Right atrium auricular region (tissue), 2 donors: ENCODE results near the gene DYRK1A. TPM values are rescaled to one million over a fixed set of nuclear protein-coding genes. Genes with fewer than 3 reads are reported as not detected.
"Not testable (repeated sequence)": the region's sequence is repeated elsewhere in the genome, so short reads cannot be mapped to it uniquely, and the experiment has no call there.

Experiments
- DNase-seq: peaks from one replicate; pipeline ENCODE4 v3.0.0-alpha.2; 2019; ENCODE audit warnings: low spot score
- H3K27ac ChIP-seq, 2 donors: fragments of 200-600 bp; sonication (generic); 1 replicate in 1 of 2; 2 replicates in 1 of 2; pipeline ENCODE4 v1.5.1; 2016 to 2019
- H3K27me3 ChIP-seq, 2 donors: fragments of 200-600 bp; sonication (generic); one replicate each; pipeline versions ENCODE4 v1.5.1 to v1.6.0; 2017 to 2019
- H3K36me3 ChIP-seq: fragments of 200-600 bp; sonication (generic); one replicate; pipeline ENCODE4 v1.5.1; 2016
- H3K4me1 ChIP-seq, 2 donors: fragments of 200-600 bp; sonication (generic); one replicate each; pipeline versions ENCODE4 v1.5.1 to v1.6.0; 2017 to 2019
- H3K4me3 ChIP-seq, 2 donors: fragments of 200-600 bp; sonication (generic); 1 replicate in 1 of 2; 2 replicates in 1 of 2; pipeline ENCODE4 v1.5.1; 2017 to 2019; ENCODE audit warnings: mild to moderate bottlenecking in 1 of 2, moderate library complexity in 1 of 2
- H3K9me3 ChIP-seq, 2 donors: fragments of 200-600 bp; sonication (generic); one replicate each; pipeline ENCODE4 v1.5.1; 2019
- CTCF ChIP-seq, 2 donors: fragments of 200-600 bp; sonication (generic); IDR thresholded peaks; one replicate each; pipeline ENCODE4 v1.5.1; 2019; ENCODE audit warnings: antibody characterized with exemption in 2 of 2
- total RNA-seq, 2 donors: library from RNA; depleted of rRNA; stranded (reverse); fragments of >200 nt; gene quantifications; one replicate each; pipeline ENCODE4 v1.1.0, GENCODE V29; 2016

Gene DYRK1A
- total RNA-seq, 2 donors from 2014 or later = 69.3 to 94.7 TPM

DNA sequence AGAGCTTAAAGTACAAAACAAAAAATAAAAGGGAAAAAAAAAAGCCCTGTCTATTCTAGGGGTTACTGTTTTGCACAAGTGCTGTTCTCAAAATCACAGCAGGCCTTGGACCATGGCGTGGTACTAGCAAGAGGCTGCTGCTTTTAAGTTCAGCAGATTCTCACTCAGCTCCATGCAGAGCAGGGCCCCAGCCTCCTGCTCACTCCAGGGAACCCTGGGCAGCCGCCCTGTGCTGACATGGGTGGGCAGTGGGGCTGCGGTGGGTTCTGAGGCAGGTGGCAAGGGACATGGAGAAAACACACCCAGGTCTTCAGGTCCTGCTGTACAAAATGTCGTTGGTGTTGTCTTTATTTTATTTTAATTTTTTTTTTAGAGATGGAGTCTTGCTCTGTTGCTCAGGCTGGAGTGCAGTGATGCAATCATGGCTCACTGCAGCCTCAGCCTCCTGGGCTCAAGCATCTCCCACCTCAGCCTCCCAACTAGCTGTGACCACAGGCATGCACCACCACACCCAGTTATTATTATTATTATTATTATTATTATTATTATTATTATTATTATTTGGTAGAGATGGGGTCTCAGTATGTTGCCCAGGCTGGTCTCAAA, 170.9 kb downstream of the DYRK1A start:
- Histone ChIP-seq H3K36me3 (no peaks in the 10 kb centered on the region), H3K4me1 (no peaks in the 10 kb centered on the region), H3K4me3 (no peak overlapping the region), H3K9me3 (peaks cover 0 to 21% of the 10 kb centered on the region in 2 donors), H3K27ac (peak overlapping the region in 1 of 2 donors; percentile 19), H3K27me3 (no peaks in the 10 kb centered on the region)
- DNase-seq = no peak
- TF ChIP-seq CTCF (IDR thresholded peaks at IDR 0.05) = no peak

- no peak overlapping the region for H3K27ac ChIP-seq
- no peaks in the 10 kb centered on the region for H3K36me3 ChIP-seq
- DNase-seq = no peak
- H3K4me1 ChIP-seq = no peaks in the 10 kb centered on the region
- no peak for TF ChIP-seq CTCF (IDR thresholded peaks at IDR 0.05)
- no peaks in the 10 kb centered on the region for H3K27me3 ChIP-seq
- no peak overlapping the region for H3K4me3 ChIP-seq
- H3K9me3 ChIP-seq = peaks cover 0 to 21% of the 10 kb centered on the region in 2 donors
These were observed 172.5 kb downstream of the DYRK1A start for GRCh38 chr21:37538971-37539590.

GRCh38 chr21:37541128-37541527, 174.6 kb downstream of the DYRK1A start:
- DNase-seq = peak; percentile 4
- H3K27ac ChIP-seq, H3K27me3 ChIP-seq, H3K4me3 ChIP-seq, H3K9me3 ChIP-seq, H3K4me1 ChIP-seq, H3K36me3 ChIP-seq: not testable (repeated sequence)

DNA sequence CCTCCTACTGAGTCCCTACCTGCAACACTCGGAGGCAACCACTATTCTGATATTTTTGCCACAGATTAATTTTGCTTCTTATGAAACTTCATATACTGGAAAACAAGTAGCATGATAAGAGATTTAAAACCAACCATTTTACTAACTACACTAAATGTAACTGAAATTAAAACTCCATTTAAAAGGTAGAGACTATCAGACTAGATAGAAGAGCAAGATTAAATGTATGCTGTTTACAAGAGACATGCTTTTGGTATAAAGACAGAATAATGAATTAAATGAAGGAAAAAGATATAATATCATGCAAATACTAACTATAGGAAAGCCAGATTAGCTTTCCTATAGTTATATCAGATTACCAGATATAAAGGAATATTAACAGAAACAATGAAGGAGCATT, 175.9 kb downstream of the DYRK1A start:
- Histone ChIP-seq H3K4me1 (no peaks in the 10 kb centered on the region), H3K36me3 (no peaks in the 10 kb centered on the region), H3K4me3 (no peak overlapping the region), H3K27ac (no peak overlapping the region), H3K9me3 (no peaks in the 10 kb centered on the region), H3K27me3 (no peaks in the 10 kb centered on the region)
- no peak for TF ChIP-seq CTCF (IDR thresholded peaks at IDR 0.05)
- no peak for DNase-seq

DNA sequence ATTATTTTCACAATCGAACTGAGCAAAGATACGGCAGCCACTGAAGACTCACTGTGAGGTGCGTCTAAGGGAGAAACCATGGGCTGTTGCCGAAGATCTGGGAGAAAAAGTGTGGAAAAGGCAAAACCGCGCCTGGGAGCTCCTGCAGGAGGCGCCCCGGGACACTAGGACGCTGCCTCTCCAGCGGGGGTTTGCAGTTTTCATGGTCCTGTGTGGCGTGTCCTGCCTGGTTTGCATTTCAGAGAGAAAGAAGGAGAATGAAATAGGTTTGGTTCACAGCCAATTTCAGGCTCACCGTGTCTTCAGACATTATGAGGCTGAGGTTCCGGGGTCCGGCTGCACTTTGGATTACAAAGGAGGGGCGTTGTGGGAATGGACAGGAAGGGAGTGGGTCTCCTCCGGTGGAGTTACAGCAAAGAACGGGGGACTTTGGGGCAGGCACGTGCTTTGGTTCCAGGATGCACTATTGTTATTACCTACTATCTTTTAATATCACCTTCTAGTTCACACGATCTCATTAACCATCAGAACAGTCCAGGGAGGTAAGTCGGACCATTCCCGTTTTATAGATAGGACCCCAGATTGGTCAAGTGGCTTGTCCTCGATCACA, 179.8 kb downstream of the DYRK1A start:
- no peak for TF ChIP-seq CTCF (IDR thresholded peaks at IDR 0.05)
- Histone ChIP-seq H3K4me3 (no peak overlapping the region), H3K27ac (no peak overlapping the region), H3K36me3 (no peaks in the 10 kb centered on the region), H3K4me1 (peaks cover 0 to 9% of the 10 kb centered on the region in 2 donors), H3K9me3 (no peaks in the 10 kb centered on the region), H3K27me3 (no peaks in the 10 kb centered on the region)
- peak; percentile 26 for DNase-seq

DNA sequence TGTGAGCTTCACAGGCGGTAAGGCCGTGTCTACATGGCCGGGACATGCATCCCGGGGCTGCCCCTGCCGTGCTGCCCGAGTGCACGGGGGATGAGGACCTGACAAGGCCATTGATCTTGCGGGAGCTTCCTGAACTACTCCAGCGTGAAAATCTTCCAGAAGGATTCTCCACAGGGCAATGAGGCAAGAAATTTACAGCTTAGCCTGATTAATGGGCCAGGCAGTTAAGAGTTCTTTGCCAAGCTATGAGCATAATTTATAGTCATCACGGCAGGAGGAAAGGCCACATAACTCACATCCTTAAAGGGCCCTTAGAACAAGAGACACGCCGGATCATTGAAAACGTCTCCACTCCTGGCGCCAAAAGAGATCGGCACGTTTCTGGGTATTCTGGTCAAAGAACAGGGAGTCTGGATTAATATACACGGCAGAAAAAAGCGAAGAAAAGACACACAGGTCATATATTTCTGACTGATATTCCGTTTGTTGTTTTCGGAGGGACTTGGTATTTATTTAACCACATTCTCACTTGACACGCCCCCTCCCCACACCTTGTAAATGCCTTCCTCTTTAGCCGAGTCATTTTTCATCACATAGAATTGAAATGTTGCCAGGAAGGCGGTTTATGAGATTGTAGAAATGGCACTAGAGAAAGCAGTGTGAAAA, 180.5 kb downstream of the DYRK1A start:
- H3K27ac ChIP-seq = no peak overlapping the region
- H3K36me3 ChIP-seq = no peaks in the 10 kb centered on the region

More for the DNA sequence above, 180.5 kb downstream of the DYRK1A start:
- H3K27me3 ChIP-seq = no peaks in the 10 kb centered on the region
- H3K9me3 ChIP-seq = no peaks in the 10 kb centered on the region
- TF ChIP-seq CTCF (IDR thresholded peaks at IDR 0.05) = no peak
- DNase-seq = peak; percentile 23
- peaks cover 0 to 15% of the 10 kb centered on the region in 2 donors for H3K4me1 ChIP-seq
- no peak overlapping the region for H3K4me3 ChIP-seq
